NT2/D1 (cell line): ENCODE results near the gene SLC8B1.

Source experiments
- DNase-seq: peaks from one replicate; pipeline ENCODE4 v3.0.0-alpha.2; 2011; ENCODE audit warnings: low read depth, low spot score
- H3K27me3 ChIP-seq: 2 replicates; pipeline ENCODE4 v1.6.0; 2011; ENCODE audit warnings: mild to moderate bottlenecking; ENCODE audit not compliant: insufficient read length, insufficient read depth
- H3K36me3 ChIP-seq: 2 replicates; pipeline ENCODE4 v1.6.1; 2011; ENCODE audit warnings: mild to moderate bottlenecking, low read length, mixed read lengths; ENCODE audit not compliant: insufficient read depth, insufficient read length
- H3K4me1 ChIP-seq: 2 replicates; pipeline ENCODE4 v1.5.1; 2011; ENCODE audit not compliant: insufficient read depth, insufficient read length
- H3K4me3 ChIP-seq: 2 replicates; pipeline ENCODE4 v1.5.1; 2011; ENCODE audit warnings: low read depth; ENCODE audit not compliant: insufficient read length
- H3K9ac ChIP-seq: 2 replicates; pipeline ENCODE4 v1.6.0; 2011; ENCODE audit warnings: low read depth; ENCODE audit not compliant: insufficient read length
- H3K9me3 ChIP-seq: 2 replicates; pipeline ENCODE4 v1.5.1; 2011; ENCODE audit warnings: mild to moderate bottlenecking, low read length; ENCODE audit not compliant: insufficient read depth
- SUZ12 ChIP-seq: IDR thresholded peaks from 2 replicates; pipeline ENCODE4 v1.6.1; 2011; ENCODE audit not compliant: insufficient read length, insufficient read depth; ENCODE audit errors: extremely low read depth
- YY1 ChIP-seq: IDR thresholded peaks from 2 replicates; pipeline ENCODE4 v1.6.1; 2011; ENCODE audit not compliant: insufficient read length, insufficient read depth
- ZNF274 ChIP-seq: IDR thresholded peaks from 2 replicates; pipeline ENCODE4 v1.6.1; 2011; ENCODE audit warnings: mild to moderate bottlenecking, low read depth, low read length

The SLC8B1 gene

GRCh38 chr12:113289361-113289760, 45.5 kb downstream of the SLC8B1 start:
- DNase-seq, result no peak
- H3K9me3 ChIP-seq, result no peaks in the 10 kb centered on the region
- TF ChIP-seq ZNF274, result no peak
- H3K4me1 ChIP-seq, result peaks cover 2% of the 10 kb centered on the region
- no peak overlapping the region for H3K4me3 ChIP-seq
- H3K27me3 ChIP-seq, result no peaks in the 10 kb centered on the region
- H3K36me3 ChIP-seq, result peaks cover 97% of the 10 kb centered on the region
- no peak overlapping the region for H3K9ac ChIP-seq

GRCh38 chr12:113287899-113288282, 47.0 kb downstream of the SLC8B1 start:
- Histone ChIP-seq H3K9ac (no peak overlapping the region), H3K36me3 (peaks cover 88% of the 10 kb centered on the region), H3K4me3 (no peak overlapping the region), H3K27me3 (no peaks in the 10 kb centered on the region), H3K9me3 (no peaks in the 10 kb centered on the region), H3K4me1 (peaks cover 2% of the 10 kb centered on the region)
- no peak for DNase-seq
- TF ChIP-seq YY1 (no peak), ZNF274 (no peak), SUZ12 (no peak)

- no peak overlapping the region for H3K9ac ChIP-seq
- no peak for DNase-seq
- peaks cover 2% of the 10 kb centered on the region for H3K4me1 ChIP-seq
- no peaks in the 10 kb centered on the region for H3K9me3 ChIP-seq
- H3K4me3 ChIP-seq, result no peak overlapping the region
- no peaks in the 10 kb centered on the region for H3K27me3 ChIP-seq
- peaks cover 82% of the 10 kb centered on the region for H3K36me3 ChIP-seq
- TF ChIP-seq ZNF274, result no peak
- TF ChIP-seq YY1, result no peak
- TF ChIP-seq SUZ12, result no peak
These were observed 47.6 kb downstream of the SLC8B1 start for GRCh38 chr12:113287146-113287898.

- H3K36me3 ChIP-seq, result peaks cover 76% of the 10 kb centered on the region
- H3K9me3 ChIP-seq, result no peaks in the 10 kb centered on the region
- H3K4me3 ChIP-seq, result no peak overlapping the region
- H3K9ac ChIP-seq, result no peak overlapping the region
- TF ChIP-seq SUZ12 (no peak), ZNF274 (no peak), YY1 (no peak)
- H3K27me3 ChIP-seq, result no peaks in the 10 kb centered on the region
- peaks cover 2% of the 10 kb centered on the region for H3K4me1 ChIP-seq
- DNase-seq, result no peak
These were observed 48.2 kb downstream of the SLC8B1 start for GRCh38 chr12:113286712-113287111.

GRCh38 chr12:113285679-113286610, 49.0 kb downstream of the SLC8B1 start:
- Histone ChIP-seq H3K4me3 (no peak overlapping the region), H3K36me3 (peaks cover 69% of the 10 kb centered on the region), H3K4me1 (peaks cover 2% of the 10 kb centered on the region), H3K9me3 (no peaks in the 10 kb centered on the region), H3K27me3 (no peaks in the 10 kb centered on the region), H3K9ac (no peak overlapping the region)
- no peak for DNase-seq
- TF ChIP-seq SUZ12, result no peak
- TF ChIP-seq YY1, result no peak
- TF ChIP-seq ZNF274, result no peak

- H3K9me3 ChIP-seq, result no peaks in the 10 kb centered on the region
- peaks cover 2% of the 10 kb centered on the region for H3K4me1 ChIP-seq
- H3K27me3 ChIP-seq, result no peaks in the 10 kb centered on the region
- no peak overlapping the region for H3K4me3 ChIP-seq
- H3K9ac ChIP-seq, result no peak overlapping the region
- DNase-seq, result no peak
- peaks cover 63% of the 10 kb centered on the region for H3K36me3 ChIP-seq
- TF ChIP-seq SUZ12 (no peak), YY1 (no peak), ZNF274 (no peak)
These were observed 50.2 kb downstream of the SLC8B1 start for GRCh38 chr12:113284751-113285150.

- TF ChIP-seq YY1, result no peak
- TF ChIP-seq SUZ12, result no peak
- TF ChIP-seq ZNF274, result no peak
- Histone ChIP-seq H3K27me3 (no peaks in the 10 kb centered on the region), H3K36me3 (peaks cover 46% of the 10 kb centered on the region), H3K4me1 (peaks cover 5% of the 10 kb centered on the region), H3K9me3 (no peaks in the 10 kb centered on the region), H3K4me3 (no peak overlapping the region), H3K9ac (no peak overlapping the region)
- no peak for DNase-seq
These were observed 56.3 kb downstream of the SLC8B1 start for GRCh38 chr12:113278633-113279032.
